ENCODE results near the gene IGSF22.

DNA sequence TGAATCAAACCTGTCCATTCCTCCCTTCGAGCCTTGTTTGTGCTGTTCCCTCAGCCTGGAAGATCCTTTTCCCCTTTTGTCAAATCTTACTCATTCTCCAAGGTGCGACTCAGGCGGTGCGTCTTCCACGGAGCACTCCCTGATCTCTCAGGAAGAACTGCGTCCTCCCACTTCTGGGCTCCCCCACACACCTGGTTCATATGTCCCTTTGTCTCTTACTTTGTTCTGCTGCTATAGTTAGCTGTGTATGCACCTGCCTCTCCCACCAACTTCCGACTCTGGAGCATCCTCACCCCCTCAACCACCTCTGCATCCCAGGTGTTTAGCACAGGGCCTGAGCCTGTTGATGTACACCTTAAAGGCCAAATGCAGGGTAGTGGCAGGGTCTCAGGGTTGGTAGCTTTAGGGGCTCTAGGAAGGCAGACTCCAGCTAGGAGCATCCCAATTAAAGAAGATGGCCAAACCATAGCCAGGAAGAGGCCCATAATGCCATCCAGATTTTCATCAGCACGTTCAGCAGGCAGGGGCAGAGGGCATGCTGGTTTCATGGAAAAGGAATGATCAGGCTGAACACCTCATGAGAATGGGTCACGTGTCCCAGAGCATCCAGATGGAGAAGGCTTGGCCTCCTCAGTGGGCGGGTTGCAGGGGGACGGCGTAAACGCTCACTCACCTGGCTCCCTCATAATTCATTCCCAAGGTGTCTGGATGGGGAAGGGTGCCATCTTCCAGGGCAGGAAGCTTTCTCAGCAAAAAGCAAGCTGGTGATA lies 45.5 kb upstream of the IGSF22 start:
- TF ChIP-seq POLR2A (IDR thresholded peaks at IDR 0.05; ENCODE audit: low read length) (no peak), GATA1 (IDR thresholded peaks at IDR 0.05; ENCODE audit: low read depth, low read length) (no peak)

Measured in erythroblast (primary cell).